Activated T-cell treated with anti-CD3 and anti-CD28 coated beads, Interleukin-2, amount 50 U/mL, for 72 hours (primary cell): ENCODE data around the gene EMILIN2. TPM values are rescaled to one million over a fixed set of nuclear protein-coding genes. Genes with fewer than 3 reads are reported as not detected.

Experiments used
- ATAC-seq, 2 donors: fragments of 150-1000 bp; cut with Tn5 transposase; replicated peaks in 1 of 2; 2 replicates each; pipeline ENCODE4 v1.10.0; 2021; ENCODE audit warnings: moderate library complexity in 2 of 2, mild to moderate bottlenecking in 1 of 2
- DNase-seq, 2 donors: peaks; one replicate each; pipeline ENCODE4 v3.0.0; 2021 to 2022; ENCODE audit warnings: mixed read lengths in 1 of 2
- H3K27ac Mint-ChIP-seq: one replicate; pipeline ENCODE4 v1.8.0; 2022; ENCODE audit warnings: mild to moderate bottlenecking, moderate library complexity, mixed read lengths
- H3K27me3 Mint-ChIP-seq: one replicate; pipeline ENCODE4 v1.8.0; 2022; ENCODE audit warnings: low read depth, mixed read lengths
- H3K36me3 Mint-ChIP-seq, 2 donors: one replicate each; pipeline ENCODE4 v1.8.0; 2022; ENCODE audit warnings: mixed read lengths in 2 of 2, mild to moderate bottlenecking in 1 of 2; ENCODE audit not compliant: insufficient read depth in 2 of 2
- H3K4me1 Mint-ChIP-seq: one replicate; pipeline ENCODE4 v1.8.0; 2022; ENCODE audit warnings: low read depth, mixed read lengths
- H3K4me3 Mint-ChIP-seq, 2 donors: one replicate each; pipeline ENCODE4 v1.8.0; 2022; ENCODE audit warnings: mild to moderate bottlenecking in 2 of 2, mixed read lengths in 2 of 2, moderate library complexity in 2 of 2
- H3K9me3 Mint-ChIP-seq, 2 donors: one replicate each; pipeline ENCODE4 v1.8.0; 2022; ENCODE audit warnings: mixed read lengths in 2 of 2
- total RNA-seq, 2 donors: library from RNA; stranded (reverse); gene quantifications; one replicate each; pipeline ENCODE4 v1.2.3, GENCODE V29; 2022

EMILIN2 gene
- total RNA-seq, 2 donors from 2014 or later: 12.7 to 18.3 TPM

DNA sequence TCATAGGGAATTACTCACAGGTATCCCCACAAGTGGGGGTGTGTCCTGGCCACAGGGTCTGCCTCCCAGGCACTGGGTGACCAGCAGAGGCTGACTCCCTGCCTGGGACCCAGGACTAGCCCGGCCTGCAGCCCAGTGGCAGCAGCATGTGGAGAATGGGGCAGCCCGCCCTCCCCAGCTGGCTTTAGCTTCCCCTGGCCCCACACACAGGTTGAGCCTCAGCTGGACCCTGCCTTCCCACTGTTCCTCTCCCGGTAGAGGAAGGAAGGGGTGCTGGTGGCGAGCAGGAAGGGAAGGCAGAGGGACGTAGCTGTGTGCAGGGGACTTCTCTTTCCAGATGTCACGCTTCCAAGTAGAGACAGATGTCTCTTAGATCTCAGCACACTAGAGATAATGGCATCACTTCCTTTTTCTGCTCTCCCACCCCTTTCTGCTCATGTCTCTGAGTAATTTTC is 51.4 kb downstream of the EMILIN2 start:
- ATAC-seq (peak; percentile 49 to 56), DNase-seq (peak in 1 of 2 donors; percentile 17)
- Mint-ChIP-seq H3K4me3 (no peak overlapping the region), H3K27me3 (no peaks in the 10 kb centered on the region), H3K27ac (no peak overlapping the region), H3K9me3 (peaks cover 4% of the 10 kb centered on the region in 2 donors), H3K4me1 (peaks cover 15% of the 10 kb centered on the region), H3K36me3 (peaks cover 9% of the 10 kb centered on the region in 2 donors)

- no peak for DNase-seq
- no peaks in the 10 kb centered on the region for H3K9me3 Mint-ChIP-seq
- no peak for ATAC-seq
- H3K27me3 Mint-ChIP-seq: no peaks in the 10 kb centered on the region
- H3K27ac Mint-ChIP-seq: no peak overlapping the region
- peaks cover 21% of the 10 kb centered on the region for H3K4me1 Mint-ChIP-seq
- H3K36me3 Mint-ChIP-seq: no peaks in the 10 kb centered on the region
- H3K4me3 Mint-ChIP-seq: no peak overlapping the region
Measured at GRCh38 chr18:2900684-2901422, 54.0 kb downstream of the EMILIN2 start.

DNA sequence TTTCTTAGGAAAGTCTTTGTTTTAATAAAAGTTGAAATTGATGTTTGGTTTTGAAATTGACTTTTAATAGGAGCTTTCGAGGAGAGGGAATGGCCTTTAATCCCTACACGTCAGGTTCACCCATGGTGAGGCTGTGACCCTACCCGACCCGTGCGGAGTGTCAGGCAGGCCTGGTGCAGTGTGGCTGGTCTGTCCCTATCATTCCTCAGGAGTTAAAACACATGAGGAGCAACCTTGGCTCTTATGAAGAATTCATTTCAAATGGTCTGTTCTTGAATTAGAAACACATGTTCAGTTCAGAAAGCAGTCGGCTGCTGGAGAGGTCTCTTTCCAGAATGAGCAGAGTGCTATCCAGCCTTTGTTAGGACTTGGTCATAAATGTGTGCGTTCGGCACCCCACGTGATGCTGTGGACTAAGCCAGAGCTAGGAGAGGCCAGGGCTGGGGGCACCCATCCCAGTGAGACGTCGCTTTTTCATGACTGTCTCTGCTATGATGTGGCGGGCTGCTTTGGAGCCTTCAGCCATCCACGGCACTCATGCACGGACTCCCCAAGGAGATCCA is 54.7 kb downstream of the EMILIN2 start:
- ATAC-seq: no peak
- H3K27ac Mint-ChIP-seq: no peak overlapping the region
- H3K27me3 Mint-ChIP-seq: no peaks in the 10 kb centered on the region
- H3K36me3 Mint-ChIP-seq: no peaks in the 10 kb centered on the region
- H3K4me3 Mint-ChIP-seq: no peak overlapping the region
- H3K4me1 Mint-ChIP-seq: peaks cover 21% of the 10 kb centered on the region
- H3K9me3 Mint-ChIP-seq: no peaks in the 10 kb centered on the region
- no peak for DNase-seq

GRCh38 chr18:2902327-2902726 is 55.5 kb downstream of the EMILIN2 start:
- Mint-ChIP-seq H3K27ac (no peak overlapping the region), H3K9me3 (no peaks in the 10 kb centered on the region), H3K4me1 (peaks cover 24% of the 10 kb centered on the region), H3K27me3 (no peaks in the 10 kb centered on the region), H3K4me3 (no peak overlapping the region), H3K36me3 (no peaks in the 10 kb centered on the region)
- ATAC-seq (no peak), DNase-seq (no peak)

DNA sequence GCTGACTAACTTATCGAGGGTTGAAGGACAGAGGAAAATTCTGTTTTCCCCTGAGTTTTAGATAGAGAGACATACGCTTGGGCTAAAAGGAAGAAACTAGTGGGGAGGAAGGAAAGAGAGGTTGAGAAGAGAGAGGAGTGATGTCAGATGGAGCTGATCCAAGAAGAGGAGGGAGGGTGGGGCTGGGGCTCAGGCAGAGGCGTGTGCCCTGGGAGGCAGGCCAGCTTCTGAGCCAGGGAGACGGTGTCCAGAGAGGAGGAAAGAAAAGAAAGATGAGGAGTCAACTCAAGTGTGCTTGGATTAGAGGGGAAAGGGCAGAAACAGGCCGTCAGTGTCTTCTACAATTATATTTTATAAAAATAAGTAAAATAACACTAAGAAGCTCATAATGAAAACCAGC is 56.2 kb downstream of the EMILIN2 start:
- Mint-ChIP-seq H3K36me3 (no peaks in the 10 kb centered on the region), H3K9me3 (no peaks in the 10 kb centered on the region), H3K4me1 (peaks cover 24% of the 10 kb centered on the region), H3K4me3 (no peak overlapping the region), H3K27me3 (no peaks in the 10 kb centered on the region), H3K27ac (no peak overlapping the region)
- DNase-seq (no peak), ATAC-seq (no peak)

DNA sequence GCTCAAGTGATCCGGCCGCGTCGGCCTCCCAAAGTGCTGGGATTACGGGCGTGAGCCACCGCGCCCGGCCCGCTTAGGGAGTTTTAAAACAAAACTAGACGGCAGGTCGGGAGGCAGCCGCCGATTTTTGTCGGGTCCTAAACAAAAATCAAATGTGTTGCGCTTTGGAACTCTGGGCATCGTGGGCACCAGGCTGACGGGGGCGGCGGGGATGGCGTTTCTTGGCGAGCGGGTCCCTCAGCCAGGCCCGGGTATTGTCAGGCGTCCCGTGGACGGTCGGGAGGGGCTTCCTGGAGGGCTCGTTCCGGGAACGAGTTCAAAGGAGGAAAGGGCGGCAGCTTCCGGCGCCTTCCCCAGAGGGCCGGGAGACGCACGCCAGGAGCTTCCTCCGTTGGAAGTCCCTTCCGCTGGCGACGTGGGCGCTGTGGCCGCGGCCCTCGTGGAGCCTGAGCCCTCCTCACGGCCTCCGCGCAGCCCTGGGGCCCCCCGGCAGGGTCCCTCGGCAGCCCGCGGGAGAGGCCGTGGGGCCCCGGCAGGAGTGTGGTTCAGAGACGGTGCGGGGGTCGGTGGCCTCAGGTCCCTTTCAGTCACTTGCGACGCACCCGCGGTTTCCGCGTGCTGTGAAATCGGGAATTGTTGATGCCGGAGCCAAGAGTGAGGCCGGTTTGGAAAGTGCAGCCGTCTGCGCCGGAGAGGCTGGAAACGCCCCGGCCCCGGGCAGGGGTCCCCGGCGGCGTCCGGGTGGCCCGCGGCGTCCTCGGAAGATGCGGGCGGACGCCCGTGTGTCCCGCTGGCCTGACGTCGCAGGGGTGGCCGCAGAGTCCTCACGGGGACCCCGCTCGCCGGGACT is 59.3 kb downstream of the EMILIN2 start:
- Mint-ChIP-seq H3K4me3 (peak overlapping the region; percentile 81 to 82), H3K4me1 (peaks cover 23% of the 10 kb centered on the region), H3K36me3 (peaks cover 0 to 2% of the 10 kb centered on the region in 2 donors), H3K27me3 (no peaks in the 10 kb centered on the region), H3K27ac (peak overlapping the region; percentile 82), H3K9me3 (no peaks in the 10 kb centered on the region)
- peak; percentile 36 to 53 for ATAC-seq
- DNase-seq: peak; percentile 50 to 66

DNA sequence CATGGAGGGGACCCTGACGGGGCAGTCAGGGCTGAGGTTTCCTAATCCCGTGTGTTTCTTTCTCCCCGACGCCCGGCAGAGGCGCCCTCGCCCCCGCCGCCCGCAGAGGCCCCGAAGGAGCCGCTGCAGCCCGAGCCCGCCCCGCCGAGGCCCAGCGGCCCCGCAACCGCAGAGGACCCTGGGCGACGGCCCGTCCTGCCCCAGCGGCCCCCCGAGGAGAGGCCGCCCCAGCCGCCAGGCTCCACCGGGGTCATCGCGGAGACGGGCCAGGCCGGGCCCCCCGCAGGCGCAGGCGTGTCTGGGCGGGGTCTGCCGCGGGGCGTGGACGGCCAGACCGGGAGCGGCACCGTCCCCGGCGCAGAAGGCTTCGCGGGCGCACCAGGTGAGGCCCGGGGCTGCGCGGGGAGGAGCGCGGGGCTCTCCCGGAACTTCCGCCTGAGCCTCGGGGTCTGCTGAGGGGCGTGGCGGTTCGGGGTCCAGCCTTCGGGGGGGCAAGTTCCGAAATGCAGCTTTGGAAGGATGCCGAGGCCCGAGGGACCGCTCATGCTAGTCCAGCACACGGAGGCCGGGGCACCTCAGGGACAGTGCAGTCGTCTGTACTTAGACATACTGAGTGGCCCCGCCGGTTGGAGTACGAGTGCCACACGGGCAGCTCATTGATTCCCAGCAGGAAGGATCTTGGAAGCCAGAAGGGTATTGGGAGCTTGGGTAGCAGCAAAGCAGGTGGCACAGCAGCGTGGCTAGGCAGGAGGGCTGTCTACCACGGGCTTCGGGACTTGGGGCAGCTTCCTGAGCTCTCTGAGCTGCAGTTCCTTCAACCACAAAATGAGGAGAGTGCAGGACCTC is 60.1 kb downstream of the EMILIN2 start:
- Mint-ChIP-seq H3K27ac (peak overlapping the region; percentile 75), H3K9me3 (no peaks in the 10 kb centered on the region), H3K4me1 (peaks cover 23% of the 10 kb centered on the region), H3K4me3 (peak overlapping the region; percentile 85 to 90), H3K27me3 (no peaks in the 10 kb centered on the region), H3K36me3 (peaks cover 0 to 2% of the 10 kb centered on the region in 2 donors)
- peak; percentile 62 to 69 for DNase-seq
- peak; percentile 71 to 75 for ATAC-seq

GRCh38 chr18:2907550-2908135 is 60.8 kb downstream of the EMILIN2 start:
- Mint-ChIP-seq H3K9me3 (no peaks in the 10 kb centered on the region), H3K4me1 (peaks cover 23% of the 10 kb centered on the region), H3K27me3 (no peaks in the 10 kb centered on the region), H3K4me3 (peak overlapping the region; percentile 85 to 90), H3K36me3 (peaks cover 0 to 5% of the 10 kb centered on the region in 2 donors), H3K27ac (peak overlapping the region; percentile 75)
- DNase-seq: no peak
- peak; percentile 1 to 3 for ATAC-seq

GRCh38 chr18:2908166-2908945 is 61.5 kb downstream of the EMILIN2 start:
- ATAC-seq (no peak), DNase-seq (no peak)
- Mint-ChIP-seq H3K4me1 (peaks cover 23% of the 10 kb centered on the region), H3K36me3 (peaks cover 0 to 5% of the 10 kb centered on the region in 2 donors), H3K9me3 (no peaks in the 10 kb centered on the region), H3K27ac (peak overlapping the region; percentile 17), H3K27me3 (no peaks in the 10 kb centered on the region), H3K4me3 (peak overlapping the region; percentile 85 to 90)

DNA sequence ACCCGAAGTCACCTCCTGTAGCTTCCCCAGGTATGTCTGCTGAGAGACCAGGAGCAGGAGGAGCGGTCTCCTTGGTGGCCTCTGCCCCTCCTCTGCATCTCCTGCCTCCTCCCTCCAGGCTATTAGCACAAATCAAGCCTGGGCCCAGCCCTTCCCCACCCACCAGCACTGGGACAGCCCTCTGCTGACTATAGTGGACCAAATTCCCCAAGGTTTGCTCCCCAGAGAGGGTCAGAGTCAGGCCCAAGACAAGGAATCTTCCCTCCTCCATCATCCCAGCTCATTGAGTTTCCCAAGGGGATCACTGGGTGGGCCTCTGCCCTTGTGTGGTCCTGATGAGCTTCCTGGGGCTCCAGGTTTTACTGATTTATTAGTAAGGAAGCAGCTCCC is 62.1 kb downstream of the EMILIN2 start:
- DNase-seq: no peak
- Mint-ChIP-seq H3K27me3 (no peaks in the 10 kb centered on the region), H3K9me3 (no peaks in the 10 kb centered on the region), H3K27ac (no peak overlapping the region), H3K4me1 (peaks cover 23% of the 10 kb centered on the region), H3K4me3 (no peak overlapping the region), H3K36me3 (peaks cover 0 to 8% of the 10 kb centered on the region in 2 donors)
- no peak for ATAC-seq

GRCh38 chr18:2909431-2910140 is 62.8 kb downstream of the EMILIN2 start:
- H3K4me1 Mint-ChIP-seq: peaks cover 23% of the 10 kb centered on the region
- H3K36me3 Mint-ChIP-seq: peaks cover 0 to 8% of the 10 kb centered on the region in 2 donors
- ATAC-seq: no peak
- H3K9me3 Mint-ChIP-seq: no peaks in the 10 kb centered on the region
- no peak overlapping the region for H3K4me3 Mint-ChIP-seq
- no peaks in the 10 kb centered on the region for H3K27me3 Mint-ChIP-seq
- no peak for DNase-seq
- H3K27ac Mint-ChIP-seq: peak overlapping the region; percentile 78
